GM21528 (cell line): Measurements from ENCODE around the gene TSPAN9.

ENCODE experiments used
- ATAC-seq: cut with Tn5 transposase; IDR thresholded peaks from one replicate; pipeline ENCODE4 v1.9.1; 2021; ENCODE audit warnings: mild to moderate bottlenecking, moderate library complexity; ENCODE audit not compliant: unreplicated experiment, low FRiP score

TSPAN9 gene

GRCh38 chr12:3097186-3097804 is 20.1 kb downstream of the TSPAN9 start:
- no peak for ATAC-seq

- ATAC-seq, result no peak
These were observed 20.7 kb downstream of the TSPAN9 start for GRCh38 chr12:3097836-3098235.

- no peak for ATAC-seq
These were observed 21.3 kb downstream of the TSPAN9 start for GRCh38 chr12:3098436-3098835.

DNA sequence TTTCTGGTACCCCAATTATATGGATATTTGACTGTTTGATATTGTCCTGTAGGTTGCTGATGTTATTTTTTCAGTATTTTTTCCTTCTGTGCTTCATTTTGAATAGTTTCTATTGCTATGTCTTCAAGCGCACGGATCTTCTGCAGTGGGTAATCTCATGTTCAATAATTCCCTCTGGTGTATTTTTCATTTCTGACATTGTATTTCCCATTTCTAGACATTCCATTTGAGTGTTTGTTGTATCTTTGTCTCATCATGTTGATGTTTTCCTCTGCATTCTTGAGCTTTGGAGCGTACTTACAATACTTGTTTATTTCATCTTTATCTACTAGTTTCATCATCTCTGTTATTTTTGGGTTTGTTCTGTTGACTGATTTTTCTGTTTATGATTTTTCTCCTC is 22.0 kb downstream of the TSPAN9 start:
- no peak for ATAC-seq

- no peak for ATAC-seq
These were observed 24.3 kb downstream of the TSPAN9 start for GRCh38 chr12:3101309-3102024.

DNA sequence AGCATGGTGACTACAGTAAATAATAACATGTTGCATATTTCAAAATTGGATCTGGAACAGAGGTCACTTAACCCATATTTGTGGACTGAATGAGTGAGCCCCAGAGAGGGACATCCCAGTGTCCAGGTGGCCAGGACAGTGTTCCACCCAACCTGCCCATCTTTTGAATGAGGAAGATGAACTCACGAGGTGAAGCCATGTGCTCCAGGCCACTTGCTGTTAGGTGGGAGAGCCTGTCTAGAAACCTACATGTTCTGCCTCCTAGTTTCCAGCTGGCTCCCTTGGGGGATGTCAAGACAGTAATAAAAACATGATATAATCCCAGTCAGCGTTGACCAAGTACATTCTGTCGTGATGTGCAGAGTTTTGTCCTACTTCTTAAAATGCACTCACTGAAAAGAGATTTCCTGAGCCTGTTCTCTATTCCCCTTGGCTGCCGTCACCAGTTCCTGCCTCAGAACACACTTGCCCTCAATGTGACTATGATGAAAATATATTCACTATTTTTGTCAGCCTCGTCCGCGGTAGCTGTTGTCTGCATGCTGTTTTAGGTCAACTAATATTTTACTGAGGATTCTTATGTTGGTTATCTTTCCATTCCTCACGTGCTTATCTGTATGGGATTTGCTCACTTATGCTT is 25.7 kb downstream of the TSPAN9 start:
- no peak for ATAC-seq

DNA sequence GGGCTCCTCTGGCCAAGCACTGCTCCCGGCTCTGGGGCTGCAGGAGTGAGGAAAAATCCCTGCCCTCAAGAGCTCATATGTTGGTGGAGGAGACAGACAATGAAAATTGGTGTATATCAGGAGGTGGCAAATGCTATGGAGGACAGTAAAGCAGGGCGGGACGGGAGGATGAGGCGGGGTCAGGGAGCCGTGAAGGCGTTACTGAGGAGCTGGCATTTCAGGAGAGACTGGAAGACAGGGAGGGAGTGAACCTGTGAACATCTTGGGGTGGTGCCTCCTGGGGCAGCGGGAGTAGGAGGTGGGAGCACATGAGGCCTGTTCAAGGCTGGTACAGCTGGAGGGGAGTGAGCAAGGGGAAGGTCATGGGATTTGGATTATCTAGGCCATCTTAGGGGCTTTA is 26.6 kb downstream of the TSPAN9 start:
- ATAC-seq, result no peak

DNA sequence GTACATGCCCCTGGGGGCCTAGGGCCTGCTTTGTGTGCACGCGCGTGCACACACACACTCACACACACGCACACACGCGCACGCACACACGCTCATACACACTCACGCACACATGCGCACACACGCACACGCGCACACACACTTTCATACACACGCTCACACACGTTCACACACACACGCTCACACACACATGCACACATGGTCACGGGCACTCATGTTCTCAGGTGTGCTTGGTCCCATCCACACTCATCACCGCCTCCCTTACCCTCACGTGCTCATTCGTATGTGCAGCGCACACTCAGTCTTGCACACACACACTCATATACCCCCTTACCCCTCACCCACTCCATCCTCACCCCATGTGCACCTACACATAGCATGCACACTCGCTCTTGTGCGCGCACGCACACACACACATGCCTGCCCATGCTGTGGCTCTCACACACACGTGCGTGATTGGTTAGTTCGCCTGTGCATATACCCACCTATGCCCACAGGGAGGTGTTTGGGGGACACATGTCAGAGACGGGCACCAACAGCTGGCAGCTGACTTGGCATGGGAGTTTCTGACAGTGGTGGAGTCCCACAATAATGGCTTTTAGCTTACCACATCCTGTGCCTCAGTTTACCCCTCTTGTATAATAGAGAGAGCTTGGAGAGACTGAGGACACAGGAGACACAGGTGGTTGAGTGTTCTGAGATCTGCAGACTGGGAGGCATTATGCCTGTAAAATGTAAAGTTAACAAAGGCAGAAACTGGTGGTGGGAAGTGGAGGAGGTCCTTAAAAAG is 28.7 kb downstream of the TSPAN9 start:
- no peak for ATAC-seq

- ATAC-seq, result no peak
These were observed 29.4 kb downstream of the TSPAN9 start for GRCh38 chr12:3106579-3106978.

DNA sequence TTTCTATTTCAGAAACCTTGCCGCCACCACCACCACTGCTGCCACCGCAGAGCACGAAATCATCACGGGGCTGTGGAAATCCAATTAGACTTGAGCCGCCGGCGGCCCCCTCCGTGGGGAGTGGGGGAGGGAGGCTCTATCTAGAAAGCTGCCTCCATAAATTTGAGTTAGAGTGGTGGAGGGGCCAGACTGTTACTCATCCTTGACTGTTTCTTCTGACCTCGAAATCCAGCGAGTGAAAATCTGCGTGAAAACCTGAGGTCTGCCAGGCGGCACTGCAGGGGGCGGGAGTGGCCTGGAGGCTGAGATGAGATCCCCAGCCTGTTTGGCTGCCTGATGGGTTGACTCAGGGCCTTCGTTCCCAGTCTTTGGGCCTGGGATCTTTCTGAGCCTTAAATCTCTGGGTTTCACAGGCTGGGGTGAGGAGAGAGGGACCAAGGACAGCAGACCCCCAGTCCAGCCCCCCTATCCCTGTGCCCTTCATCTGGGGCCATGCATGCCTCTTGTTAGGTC is 29.9 kb downstream of the TSPAN9 start:
- no peak for ATAC-seq

GRCh38 chr12:3107954-3108353 is 30.8 kb downstream of the TSPAN9 start:
- no peak for ATAC-seq

DNA sequence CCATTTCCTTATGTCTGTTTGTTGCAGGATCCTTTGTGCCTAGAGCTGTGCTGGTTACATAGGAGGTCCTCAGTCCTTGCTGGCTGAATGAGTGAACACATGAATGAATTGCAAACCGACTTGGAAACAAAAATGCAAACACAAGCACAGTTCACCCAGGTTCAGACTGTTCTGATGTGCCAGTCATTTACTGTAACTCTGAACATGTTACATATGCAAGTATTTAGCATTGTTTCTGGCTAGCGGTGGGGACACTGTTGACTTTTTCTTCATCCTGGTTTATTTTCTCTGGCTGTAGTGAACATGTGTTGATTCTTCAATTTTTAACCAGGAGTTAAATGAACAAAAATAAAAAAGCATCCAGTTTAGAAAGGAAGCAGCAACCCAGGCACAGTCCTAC is 33.4 kb downstream of the TSPAN9 start:
- no peak for ATAC-seq

- ATAC-seq, result no peak
These were observed 36.6 kb downstream of the TSPAN9 start for GRCh38 chr12:3113671-3114325.

DNA sequence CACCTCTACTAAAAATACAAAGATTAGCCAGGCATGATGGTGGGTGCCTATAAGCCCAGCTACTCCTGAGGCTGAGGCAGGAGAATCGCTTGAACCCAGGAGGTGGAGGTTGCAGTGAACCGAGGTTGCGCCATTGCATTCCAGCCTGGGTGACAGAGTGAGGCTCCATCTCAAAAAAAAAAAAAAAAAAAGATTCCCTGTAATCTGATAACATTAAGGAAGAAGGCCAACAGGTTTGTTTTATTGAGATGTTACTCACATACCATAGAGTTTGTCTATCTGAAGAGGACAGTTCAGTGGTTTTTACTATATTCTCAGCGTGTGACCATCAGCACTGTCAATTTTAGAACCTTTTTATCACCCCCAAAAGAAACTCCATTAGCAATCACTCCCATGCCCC is 37.5 kb downstream of the TSPAN9 start:
- ATAC-seq, result no peak

DNA sequence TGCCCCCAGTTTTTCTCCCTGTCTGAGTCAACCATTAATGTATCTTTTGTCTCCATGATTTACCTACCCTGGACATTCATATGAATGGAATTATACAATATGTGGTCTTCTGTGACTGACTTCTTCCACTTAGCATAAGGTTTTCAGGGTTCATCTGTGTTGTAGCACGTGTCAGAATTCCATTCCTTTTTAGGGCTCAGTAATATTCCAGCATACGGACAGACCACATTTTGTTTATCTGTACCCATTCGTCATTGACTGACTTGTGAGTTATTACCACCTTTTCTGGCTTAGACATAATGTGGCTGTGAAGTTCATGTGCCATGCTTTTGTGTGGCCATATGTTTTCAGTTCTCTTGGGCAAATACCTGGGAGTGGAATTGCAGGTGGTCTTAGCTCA is 37.9 kb downstream of the TSPAN9 start:
- no peak for ATAC-seq

- no peak for ATAC-seq
These were observed 39.1 kb downstream of the TSPAN9 start for GRCh38 chr12:3116106-3116844.

DNA sequence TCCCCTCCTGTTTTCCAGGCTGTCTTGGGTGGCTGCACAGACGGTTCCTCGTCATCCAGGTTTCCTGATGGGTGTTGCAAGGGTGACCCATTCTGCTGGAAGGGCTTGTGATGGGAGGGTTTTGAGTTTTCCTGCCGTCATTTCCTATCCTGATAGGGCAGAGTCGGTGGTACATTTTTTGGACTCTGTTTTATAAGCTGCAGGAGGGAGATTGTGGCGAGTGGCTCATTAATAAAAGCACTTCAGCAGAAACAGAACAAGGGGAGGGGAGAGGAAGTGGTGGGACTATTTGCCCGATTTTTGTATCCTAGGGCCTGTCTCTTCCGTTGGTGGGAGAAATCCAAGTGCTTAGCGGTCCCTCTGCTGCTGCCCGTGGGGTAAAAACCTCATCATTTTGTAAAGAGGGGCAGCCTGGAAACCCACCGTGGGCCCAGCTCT is 40.0 kb downstream of the TSPAN9 start:
- no peak for ATAC-seq

- no peak for ATAC-seq
These were observed 40.4 kb downstream of the TSPAN9 start for GRCh38 chr12:3117591-3118015.

DNA sequence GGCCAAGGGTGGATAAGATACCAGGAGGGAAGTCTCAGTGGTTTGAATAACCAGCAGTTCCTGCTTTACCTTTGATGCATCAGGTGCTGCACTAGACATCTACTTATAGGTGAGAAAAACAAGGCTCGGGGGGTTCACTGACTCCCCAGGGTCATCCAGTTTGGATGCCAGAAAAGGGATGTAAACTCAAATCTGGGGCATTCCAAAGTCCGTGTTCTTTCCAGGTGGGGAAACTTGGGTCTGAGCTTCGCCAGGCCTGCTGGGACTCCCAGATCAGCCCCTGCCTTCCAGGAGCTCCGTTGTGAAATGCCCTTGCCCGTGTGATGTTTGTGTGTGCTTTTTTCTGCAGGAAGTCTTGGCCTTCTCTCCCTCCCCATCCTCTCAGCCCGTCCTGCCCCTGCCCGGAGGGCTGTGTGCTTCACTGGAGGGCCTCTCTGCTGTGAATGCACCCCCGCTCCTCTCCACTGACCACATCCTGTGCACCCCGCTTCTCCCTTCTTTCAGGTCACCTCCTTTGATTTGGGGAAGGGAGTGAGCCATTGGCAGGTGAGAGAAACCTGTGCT is 42.1 kb downstream of the TSPAN9 start:
- no peak for ATAC-seq
